Tibial artery (tissue), 4 donors: ENCODE measurements around the gene FAM3A.
"Not testable (repeated sequence)": the region's sequence is repeated elsewhere in the genome, so short reads cannot be mapped to it uniquely, and the experiment has no call there.

Experiments
- DNase-seq, 2 donors: peaks; one replicate each; pipeline ENCODE4 v3.0.0-alpha.2; 2019
- H3K27ac ChIP-seq, 2 donors: fragments of 200-600 bp; sonication (generic) in 1 of 2; 1 replicate in 1 of 2; 2 replicates in 1 of 2; pipeline ENCODE4 v1.5.1; 2018 to 2019; ENCODE audit warnings: mild to moderate bottlenecking in 1 of 2
- H3K27me3 ChIP-seq, 2 donors: fragments of 200-600 bp; sonication (generic) in 1 of 2; one replicate each; pipeline versions ENCODE4 v1.5.1 to v1.6.0; 2016 to 2019
- H3K36me3 ChIP-seq, 3 donors: fragments of 200-600 bp; sonication (generic) in 2 of 3; one replicate each; pipeline ENCODE4 v1.5.1; 2016 to 2019; ENCODE audit warnings: mild to moderate bottlenecking in 2 of 3
- H3K4me1 ChIP-seq, 4 donors: fragments of 200-600 bp; sonication (generic) in 2 of 4; 1 replicate in 3 of 4; 2 replicates in 1 of 4; pipeline ENCODE4 v1.5.1; 2016 to 2019
- H3K4me3 ChIP-seq, 2 donors: fragments of 200-600 bp; sonication (generic) in 1 of 2; 1 replicate in 1 of 2; 2 replicates in 1 of 2; pipeline ENCODE4 v1.5.1; 2018 to 2019; ENCODE audit warnings: mild to moderate bottlenecking in 2 of 2
- H3K9me3 ChIP-seq, 3 donors: fragments of 200-600 bp; sonication (generic) in 1 of 3; one replicate each; pipeline ENCODE4 v1.5.1; 2016 to 2019
- intact Hi-C: fragments of 100-400 bp; cut with DNase I; formaldehyde crosslinking; loops from one replicate; pipeline ENCODE4 v1.15.0; 2023; ENCODE audit warnings: low total_unique reads
- TF ChIP-seq, protein P1 (sequence below), 2 experiments: fragments of 200-600 bp in 1 of 2; fragments of 450-650 bp in 1 of 2; IDR thresholded peaks; one replicate each; pipeline ENCODE4 v1.5.1; 2017 to 2019; ENCODE audit warnings: antibody characterized with exemption in 2 of 2, mild to moderate bottlenecking in 1 of 2, moderate library complexity in 1 of 2

The FAM3A gene, protein sequence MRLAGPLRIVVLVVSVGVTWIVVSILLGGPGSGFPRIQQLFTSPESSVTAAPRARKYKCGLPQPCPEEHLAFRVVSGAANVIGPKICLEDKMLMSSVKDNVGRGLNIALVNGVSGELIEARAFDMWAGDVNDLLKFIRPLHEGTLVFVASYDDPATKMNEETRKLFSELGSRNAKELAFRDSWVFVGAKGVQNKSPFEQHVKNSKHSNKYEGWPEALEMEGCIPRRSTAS

DNA sequence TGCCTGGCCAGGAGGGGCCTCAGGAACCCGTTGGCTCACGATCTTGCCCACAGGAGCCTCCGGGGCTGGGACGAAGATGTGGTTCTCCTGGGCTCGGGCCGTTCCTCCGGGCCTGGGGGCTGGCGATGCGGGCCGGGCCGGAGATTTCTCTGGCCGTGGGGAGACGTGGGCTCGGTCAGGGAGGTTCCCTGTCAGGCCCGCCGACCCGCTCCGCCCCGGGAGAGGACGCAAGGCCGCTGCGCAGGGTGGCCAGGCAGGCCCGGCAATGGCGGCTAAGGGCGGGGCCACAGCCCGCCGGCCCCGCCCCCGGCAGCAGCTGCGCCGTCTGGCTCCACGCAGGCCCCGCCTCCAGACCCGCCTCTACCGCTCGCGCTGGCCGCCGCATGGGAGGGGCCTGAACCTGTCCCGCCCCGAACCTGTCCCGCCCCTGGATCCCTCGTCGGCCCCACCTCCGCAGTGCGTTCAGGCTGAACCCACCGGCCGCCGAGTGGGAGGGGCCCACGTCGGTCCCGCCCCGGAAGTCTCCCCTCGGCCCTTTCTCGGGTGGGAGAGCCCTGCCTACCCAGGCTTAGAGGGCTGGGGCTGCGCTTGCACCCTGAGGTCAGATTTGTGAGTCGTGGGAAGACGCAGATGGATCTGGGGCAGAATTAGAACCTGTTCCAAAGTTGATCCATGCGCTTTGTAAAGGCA, at the start of gene FAM3A:
Gene FAM3A (minus strand): TSS at position 267 of the 690 bp plus-strand sequence. CDS start 460 bp downstream, outside the sequence.
- Histone ChIP-seq H3K4me1 (peaks cover 0 to 19% (median 0%) of the 10 kb centered on the region in 4 donors), H3K27me3 (no peaks in the 10 kb centered on the region), H3K9me3 (no peaks in the 10 kb centered on the region), H3K4me3 (peak within 1 kb of the TSS; percentile 67 to 77), H3K27ac (peak within 1 kb of the TSS; percentile 81 to 96), H3K36me3 (peaks cover 0 to 7% (median 0%) of the 10 kb centered on the region in 3 donors)
- TF ChIP-seq, protein P1, sequence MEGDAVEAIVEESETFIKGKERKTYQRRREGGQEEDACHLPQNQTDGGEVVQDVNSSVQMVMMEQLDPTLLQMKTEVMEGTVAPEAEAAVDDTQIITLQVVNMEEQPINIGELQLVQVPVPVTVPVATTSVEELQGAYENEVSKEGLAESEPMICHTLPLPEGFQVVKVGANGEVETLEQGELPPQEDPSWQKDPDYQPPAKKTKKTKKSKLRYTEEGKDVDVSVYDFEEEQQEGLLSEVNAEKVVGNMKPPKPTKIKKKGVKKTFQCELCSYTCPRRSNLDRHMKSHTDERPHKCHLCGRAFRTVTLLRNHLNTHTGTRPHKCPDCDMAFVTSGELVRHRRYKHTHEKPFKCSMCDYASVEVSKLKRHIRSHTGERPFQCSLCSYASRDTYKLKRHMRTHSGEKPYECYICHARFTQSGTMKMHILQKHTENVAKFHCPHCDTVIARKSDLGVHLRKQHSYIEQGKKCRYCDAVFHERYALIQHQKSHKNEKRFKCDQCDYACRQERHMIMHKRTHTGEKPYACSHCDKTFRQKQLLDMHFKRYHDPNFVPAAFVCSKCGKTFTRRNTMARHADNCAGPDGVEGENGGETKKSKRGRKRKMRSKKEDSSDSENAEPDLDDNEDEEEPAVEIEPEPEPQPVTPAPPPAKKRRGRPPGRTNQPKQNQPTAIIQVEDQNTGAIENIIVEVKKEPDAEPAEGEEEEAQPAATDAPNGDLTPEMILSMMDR (IDR thresholded peaks at IDR 0.05), result no peak
- peak; percentile 89 to 97 for DNase-seq
- intact Hi-C loops, result no loop called here

DNA sequence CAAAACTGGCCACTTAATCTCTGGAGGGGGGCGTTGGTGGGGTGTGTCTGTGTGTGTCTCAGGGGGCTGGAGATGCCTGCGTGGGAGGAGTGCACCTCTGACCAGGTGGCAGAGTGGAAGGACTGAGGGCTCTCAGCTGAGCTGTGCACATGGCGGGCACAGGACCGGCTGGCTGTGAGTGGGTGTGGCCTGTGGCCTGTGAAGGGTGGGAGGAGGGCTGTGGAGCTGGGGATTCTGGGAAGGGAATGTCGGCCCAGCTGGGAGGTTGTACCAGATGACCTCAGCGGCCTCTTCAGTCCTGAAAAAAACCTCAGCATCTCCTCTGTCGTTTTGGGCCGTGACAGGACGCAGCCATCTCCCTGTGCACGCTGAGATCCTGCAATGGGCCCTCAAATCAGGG, 46.3 kb upstream of the FAM3A start:
- H3K9me3 ChIP-seq, H3K4me1 ChIP-seq, H3K4me3 ChIP-seq, H3K36me3 ChIP-seq, DNase-seq, H3K27ac ChIP-seq, intact Hi-C loops, H3K27me3 ChIP-seq: not testable (repeated sequence)

DNA sequence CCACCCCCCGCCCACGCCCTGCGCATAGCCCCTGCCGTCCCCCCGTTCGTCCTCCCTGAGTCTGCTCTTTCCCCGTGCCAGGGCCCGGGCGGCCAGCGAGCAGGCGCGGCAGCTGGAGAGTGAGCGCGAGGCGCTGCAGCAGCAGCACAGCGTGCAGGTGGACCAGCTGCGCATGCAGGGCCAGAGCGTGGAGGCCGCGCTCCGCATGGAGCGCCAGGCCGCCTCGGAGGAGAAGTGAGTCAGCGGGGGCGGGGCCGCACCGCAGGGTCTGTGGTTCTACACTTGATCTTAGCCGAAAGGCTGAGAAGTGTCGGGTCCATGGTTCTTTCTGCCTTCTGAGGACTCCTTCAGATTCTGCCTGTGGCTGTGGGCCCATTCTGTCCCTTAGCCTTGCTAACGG, 44.3 kb upstream of the FAM3A start:
- H3K4me1 ChIP-seq, H3K4me3 ChIP-seq, H3K9me3 ChIP-seq, intact Hi-C loops, H3K27ac ChIP-seq, DNase-seq, H3K27me3 ChIP-seq, H3K36me3 ChIP-seq: not testable (repeated sequence)

DNA sequence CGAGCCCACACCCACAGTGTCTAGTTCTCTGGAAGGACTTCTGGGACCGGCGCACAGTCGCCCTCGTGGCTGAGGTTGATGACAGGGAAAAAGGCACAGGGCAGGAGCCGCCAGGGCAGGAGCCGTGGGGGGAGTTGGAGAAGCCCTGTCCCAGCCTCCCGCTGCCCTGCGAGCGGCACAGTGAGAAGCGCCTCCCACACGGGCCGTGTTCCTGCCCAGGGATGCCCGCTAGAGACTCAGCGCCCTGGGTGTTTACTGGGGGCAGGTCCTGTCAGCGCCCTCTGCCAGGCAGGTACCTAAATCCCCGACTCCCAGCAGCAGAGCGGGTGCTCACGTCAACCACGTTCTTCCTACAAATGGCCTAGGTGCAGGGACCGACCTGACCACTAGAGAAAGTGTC, 42.9 kb upstream of the FAM3A start:
- H3K4me3 ChIP-seq, H3K27ac ChIP-seq, intact Hi-C loops, DNase-seq, H3K9me3 ChIP-seq, H3K4me1 ChIP-seq, H3K27me3 ChIP-seq: not testable (repeated sequence)
- peaks cover 0 to 16% (median 0%) of the 10 kb centered on the region in 3 donors for H3K36me3 ChIP-seq

DNA sequence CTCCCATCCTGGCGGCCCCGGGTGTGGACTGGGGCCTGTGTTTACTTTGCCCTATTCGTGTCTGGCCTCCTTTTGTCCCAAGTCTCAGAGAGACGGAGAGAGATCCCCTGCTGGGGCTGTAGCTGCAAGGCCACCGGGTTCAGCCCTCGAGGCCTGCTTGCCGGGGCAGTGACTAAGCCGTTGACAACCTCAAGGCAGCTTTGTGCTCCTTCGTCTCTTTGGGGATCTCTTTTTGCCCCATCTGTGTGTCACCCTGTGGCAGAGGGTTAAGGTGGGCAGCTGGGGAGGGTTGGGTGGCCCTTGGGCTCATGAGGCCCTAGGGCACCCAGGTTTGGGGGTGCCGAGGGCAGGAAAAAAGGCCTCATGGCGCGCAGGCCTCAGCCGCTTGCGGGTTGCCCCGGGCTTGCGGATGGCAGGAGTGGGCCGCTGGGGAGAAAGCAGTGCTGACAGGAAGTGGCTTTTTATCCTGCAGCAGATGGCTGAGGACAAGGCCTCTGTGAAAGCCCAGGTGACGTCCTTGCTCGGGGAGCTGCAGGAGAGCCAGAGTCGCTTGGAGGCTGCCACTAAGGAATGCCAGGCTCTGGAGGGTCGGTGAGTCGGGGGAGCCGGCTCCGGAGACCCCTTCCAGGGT, 42.1 kb upstream of the FAM3A start:
- H3K27me3 ChIP-seq, H3K4me3 ChIP-seq, H3K9me3 ChIP-seq, intact Hi-C loops, H3K4me1 ChIP-seq, H3K27ac ChIP-seq, DNase-seq: not testable (repeated sequence)
- peaks cover 0 to 23% (median 5%) of the 10 kb centered on the region in 3 donors for H3K36me3 ChIP-seq

DNA sequence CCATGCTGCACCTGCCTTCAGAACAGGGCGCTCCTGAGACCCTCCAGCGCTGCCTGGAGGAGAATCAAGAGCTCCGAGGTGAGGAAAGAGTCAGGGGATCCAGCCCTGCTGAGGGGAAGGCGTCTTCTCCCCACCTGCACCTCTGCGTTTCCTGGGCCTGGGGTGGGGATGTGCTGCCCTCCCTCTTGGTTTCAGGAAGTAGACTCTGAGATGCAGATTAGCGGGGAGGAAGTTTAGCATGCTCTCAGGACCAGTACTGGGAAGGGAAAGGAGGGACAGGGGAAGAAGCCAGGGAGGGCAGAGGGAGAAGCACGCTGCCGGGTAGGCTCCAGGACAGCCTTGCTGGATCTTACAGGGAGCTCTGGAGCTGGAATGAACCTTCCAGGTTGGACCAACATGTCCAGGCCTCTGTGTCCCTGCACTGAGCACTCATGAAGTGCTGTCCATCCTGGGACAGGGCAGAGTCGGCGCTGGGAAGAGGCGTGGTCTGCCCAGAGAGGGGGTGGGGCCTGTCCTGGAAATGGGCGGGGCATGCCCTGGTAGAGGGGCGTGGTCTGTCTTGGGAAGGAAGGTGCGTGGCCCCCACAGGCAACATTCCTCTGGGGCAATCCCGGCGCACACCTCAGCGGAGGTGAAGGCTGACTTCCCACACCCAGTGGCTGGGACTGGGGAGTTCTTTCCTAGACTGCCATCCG, 36.2 kb upstream of the FAM3A start:
- intact Hi-C loops, H3K27me3 ChIP-seq, H3K9me3 ChIP-seq, DNase-seq, H3K4me3 ChIP-seq, H3K27ac ChIP-seq: not testable (repeated sequence)
- Histone ChIP-seq H3K4me1 (peaks cover 0 to 23% (median 9%) of the 10 kb centered on the region in 4 donors), H3K36me3 (peaks cover 0 to 28% (median 10%) of the 10 kb centered on the region in 3 donors)

DNA sequence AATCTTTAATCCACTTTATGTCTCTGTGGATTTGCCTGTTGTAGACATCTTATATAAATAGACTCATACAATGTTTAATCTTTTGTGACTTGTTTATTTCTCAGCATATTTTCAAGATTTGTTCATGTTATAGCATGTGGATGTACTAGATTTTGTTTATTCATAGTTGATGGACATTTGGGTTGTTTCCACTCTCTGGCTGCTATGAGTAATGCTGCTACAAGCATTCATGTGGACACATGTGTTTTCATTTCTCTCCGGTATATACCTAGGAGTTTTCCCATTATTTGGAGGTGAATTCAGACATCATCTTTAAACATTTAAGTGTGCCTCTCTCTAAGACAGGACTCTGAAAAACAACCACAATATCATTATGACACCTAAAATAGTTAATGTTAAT, 33.7 kb upstream of the FAM3A start:
- Histone ChIP-seq H3K27ac (no peak overlapping the region), H3K4me3 (no peak overlapping the region), H3K27me3 (no peaks in the 10 kb centered on the region), H3K9me3 (no peaks in the 10 kb centered on the region), H3K36me3 (peaks cover 0 to 18% (median 10%) of the 10 kb centered on the region in 3 donors), H3K4me1 (peaks cover 0 to 38% (median 13%) of the 10 kb centered on the region in 4 donors)
- intact Hi-C loops, result no loop called here
- TF ChIP-seq, protein P1 (IDR thresholded peaks at IDR 0.05), result no peak
- no peak for DNase-seq

DNA sequence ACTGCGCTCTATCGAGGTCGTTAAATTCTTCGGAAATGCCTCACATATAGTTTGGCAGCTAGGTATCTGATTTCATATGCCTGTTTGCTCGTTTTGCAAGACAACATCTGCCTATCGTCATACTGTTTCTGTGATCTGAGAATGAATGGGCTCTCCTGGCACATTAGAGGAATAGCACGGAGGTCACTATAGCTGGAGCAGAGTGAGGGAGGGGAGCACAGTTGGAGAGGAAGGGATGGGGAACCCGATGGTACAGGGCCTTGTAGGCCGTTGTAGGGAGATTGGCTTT, 31.9 kb upstream of the FAM3A start:
- peaks cover 0 to 56% (median 14%) of the 10 kb centered on the region in 4 donors for H3K4me1 ChIP-seq
- H3K27me3 ChIP-seq, result no peaks in the 10 kb centered on the region
- no peaks in the 10 kb centered on the region for H3K9me3 ChIP-seq

More for the DNA sequence above, 31.9 kb upstream of the FAM3A start:
- Histone ChIP-seq H3K36me3 (peaks cover 0 to 3% (median 2%) of the 10 kb centered on the region in 3 donors), H3K4me3 (peak overlapping the region; percentile 63 to 70), H3K27ac (peak overlapping the region; percentile 80 to 92)
- DNase-seq, result no peak
- intact Hi-C loops, result no loop called here
- TF ChIP-seq, protein P1 (IDR thresholded peaks at IDR 0.05), result no peak
